Measurements from ENCODE around the gene IGBP1. TPM values are rescaled to one million over a fixed set of nuclear protein-coding genes. Genes with fewer than 3 reads are reported as not detected.
"Not testable (repeated sequence)": the region's sequence is repeated elsewhere in the genome, so short reads cannot be mapped to it uniquely, and the experiment has no call there.

Gene IGBP1
- total RNA-seq, 1 experiment from 2014 or later, result 38.9 TPM

DNA sequence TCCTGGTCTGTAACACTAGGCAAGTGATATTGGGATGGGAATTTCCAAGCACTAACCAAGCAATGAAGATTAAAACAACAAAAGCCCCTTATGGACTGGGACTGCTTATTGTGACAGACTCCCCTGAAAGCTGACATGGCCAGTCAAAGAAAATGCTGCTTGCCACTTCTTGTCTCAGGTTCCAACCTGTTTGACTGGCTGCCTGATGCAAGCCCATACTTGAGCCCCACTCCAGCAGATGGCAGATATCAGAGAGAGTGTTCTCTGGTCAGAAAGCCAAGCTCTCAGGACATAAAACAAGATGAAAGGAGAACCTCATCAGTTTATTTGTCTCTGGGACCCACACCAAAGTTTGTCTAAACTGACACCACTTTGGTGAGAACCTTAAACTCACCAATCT, 15.5 kb upstream of the IGBP1 start (continued):
- TF ChIP-seq ZMAT4 (CRISPR knock-in tag; IDR thresholded peaks at IDR 0.05), result no peak
- no peak for TF ChIP-seq NR3C1 (CRISPR knock-in tag; conservative IDR thresholded peaks at IDR 0.05; ENCODE audit: low read depth)
- no peak for TF ChIP-seq ZNF396 (CRISPR knock-in tag; IDR thresholded peaks at IDR 0.05; ENCODE audit: borderline replicate concordance)
- no peak for TF ChIP-seq ATF6 (CRISPR knock-in tag; IDR thresholded peaks at IDR 0.05)
- no peak for TF ChIP-seq RORB (CRISPR knock-in tag; IDR thresholded peaks at IDR 0.05)
- no peak for TF ChIP-seq AR (CRISPR knock-in tag; IDR thresholded peaks at IDR 0.05)
- TF ChIP-seq, protein P1, sequence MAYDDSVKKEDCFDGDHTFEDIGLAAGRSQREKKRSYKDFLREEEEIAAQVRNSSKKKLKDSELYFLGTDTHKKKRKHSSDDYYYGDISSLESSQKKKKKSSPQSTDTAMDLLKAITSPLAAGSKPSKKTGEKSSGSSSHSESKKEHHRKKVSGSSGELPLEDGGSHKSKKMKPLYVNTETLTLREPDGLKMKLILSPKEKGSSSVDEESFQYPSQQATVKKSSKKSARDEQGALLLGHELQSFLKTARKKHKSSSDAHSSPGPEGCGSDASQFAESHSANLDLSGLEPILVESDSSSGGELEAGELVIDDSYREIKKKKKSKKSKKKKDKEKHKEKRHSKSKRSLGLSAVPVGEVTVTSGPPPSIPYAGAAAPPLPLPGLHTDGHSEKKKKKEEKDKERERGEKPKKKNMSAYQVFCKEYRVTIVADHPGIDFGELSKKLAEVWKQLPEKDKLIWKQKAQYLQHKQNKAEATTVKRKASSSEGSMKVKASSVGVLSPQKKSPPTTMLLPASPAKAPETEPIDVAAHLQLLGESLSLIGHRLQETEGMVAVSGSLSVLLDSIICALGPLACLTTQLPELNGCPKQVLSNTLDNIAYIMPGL (CRISPR knock-in tag; IDR thresholded peaks at IDR 0.05), result no peak
- TF ChIP-seq, protein P2, sequence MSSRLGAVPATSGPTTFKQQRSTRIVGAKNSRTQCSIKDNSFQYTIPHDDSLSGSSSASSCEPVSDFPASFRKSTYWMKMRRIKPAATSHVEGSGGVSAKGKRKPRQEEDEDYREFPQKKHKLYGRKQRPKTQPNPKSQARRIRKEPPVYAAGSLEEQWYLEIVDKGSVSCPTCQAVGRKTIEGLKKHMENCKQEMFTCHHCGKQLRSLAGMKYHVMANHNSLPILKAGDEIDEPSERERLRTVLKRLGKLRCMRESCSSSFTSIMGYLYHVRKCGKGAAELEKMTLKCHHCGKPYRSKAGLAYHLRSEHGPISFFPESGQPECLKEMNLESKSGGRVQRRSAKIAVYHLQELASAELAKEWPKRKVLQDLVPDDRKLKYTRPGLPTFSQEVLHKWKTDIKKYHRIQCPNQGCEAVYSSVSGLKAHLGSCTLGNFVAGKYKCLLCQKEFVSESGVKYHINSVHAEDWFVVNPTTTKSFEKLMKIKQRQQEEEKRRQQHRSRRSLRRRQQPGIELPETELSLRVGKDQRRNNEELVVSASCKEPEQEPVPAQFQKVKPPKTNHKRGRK (CRISPR knock-in tag; IDR thresholded peaks at IDR 0.05; ENCODE audit: borderline replicate concordance), result no peak
- no peak for TF ChIP-seq FOXP1 (CRISPR knock-in tag; IDR thresholded peaks at IDR 0.05; ENCODE audit: borderline replicate concordance)
- TF ChIP-seq ERG (CRISPR knock-in tag; IDR thresholded peaks at IDR 0.05), result no peak
- TF ChIP-seq EMX1 (CRISPR knock-in tag; IDR thresholded peaks at IDR 0.05), result no peak
- TF ChIP-seq KAT7 (CRISPR knock-in tag; IDR thresholded peaks at IDR 0.05; ENCODE audit: borderline replicate concordance), result no peak
- TF ChIP-seq SP1 (CRISPR knock-in tag; conservative IDR thresholded peaks at IDR 0.05), result no peak
- TF ChIP-seq CBFB (CRISPR knock-in tag; IDR thresholded peaks at IDR 0.05; ENCODE audit: low read depth), result no peak

GRCh38 chrX:70123014-70123413, 10.2 kb upstream of the IGBP1 start:
- H3K27ac Mint-ChIP-seq; POLR2A ChIA-PET; DNase-seq (ENCODE audit: low spot score); H3K27me3 Mint-ChIP-seq (ENCODE audit: low read depth); H3K4me1 Mint-ChIP-seq; CTCF ChIA-PET; ATAC-seq; H3K4me3 Mint-ChIP-seq: not testable (repeated sequence)
- H3K9me3 Mint-ChIP-seq, result peaks cover 28% of the 10 kb centered on the region
- H3K36me3 Mint-ChIP-seq, result peaks cover 14% of the 10 kb centered on the region

- ATAC-seq (no peak), DNase-seq (ENCODE audit: low spot score) (no peak)
- H3K9me3 Mint-ChIP-seq, result peaks cover 24% of the 10 kb centered on the region
- H3K4me3 Mint-ChIP-seq, result no peak overlapping the region
- H3K27ac Mint-ChIP-seq, result no peak overlapping the region
- H3K4me1 Mint-ChIP-seq, result peaks cover 17% of the 10 kb centered on the region
- no peaks in the 10 kb centered on the region for H3K27me3 Mint-ChIP-seq (ENCODE audit: low read depth)
- POLR2A ChIA-PET, result no interaction called here
- H3K36me3 Mint-ChIP-seq, result peaks cover 11% of the 10 kb centered on the region
- CTCF ChIA-PET, result no interaction called here
- TF ChIP-seq ZNF423 (CRISPR knock-in tag; IDR thresholded peaks at IDR 0.05), result no peak
- no peak for TF ChIP-seq NFATC4 (CRISPR knock-in tag; IDR thresholded peaks at IDR 0.05)
- TF ChIP-seq ZBTB43 (CRISPR knock-in tag; IDR thresholded peaks at IDR 0.05), result no peak
- no peak for TF ChIP-seq CDX4 (CRISPR knock-in tag; IDR thresholded peaks at IDR 0.05; ENCODE audit: borderline replicate concordance)
- no peak for TF ChIP-seq EMX1 (CRISPR knock-in tag; IDR thresholded peaks at IDR 0.05)
- TF ChIP-seq, protein P3, sequence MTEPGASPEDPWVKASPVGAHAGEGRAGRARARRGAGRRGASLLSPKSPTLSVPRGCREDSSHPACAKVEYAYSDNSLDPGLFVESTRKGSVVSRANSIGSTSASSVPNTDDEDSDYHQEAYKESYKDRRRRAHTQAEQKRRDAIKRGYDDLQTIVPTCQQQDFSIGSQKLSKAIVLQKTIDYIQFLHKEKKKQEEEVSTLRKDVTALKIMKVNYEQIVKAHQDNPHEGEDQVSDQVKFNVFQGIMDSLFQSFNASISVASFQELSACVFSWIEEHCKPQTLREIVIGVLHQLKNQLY (CRISPR knock-in tag; IDR thresholded peaks at IDR 0.05), result no peak
- TF ChIP-seq IRF2 (CRISPR knock-in tag; IDR thresholded peaks at IDR 0.05; ENCODE audit: borderline replicate concordance, low read depth), result no peak
- no peak for TF ChIP-seq MYBL2 (CRISPR knock-in tag; IDR thresholded peaks at IDR 0.05)
These were observed 8.6 kb upstream of the IGBP1 start for GRCh38 chrX:70124678-70125077.

Data from WTC11 (cell line).